DND-41 (cell line): ENCODE results near the gene OSBPL1A.

ENCODE experiments used
- ATAC-seq: fragments of 200-7000 bp; cut with Tn5 transposase; 3 replicates; pipeline ENCODE4 v1.9.1; 2021; ENCODE audit warnings: low read depth; ENCODE audit not compliant: insufficient read depth
- DNase-seq: peaks from one replicate; pipeline ENCODE4 v3.0.0-alpha.2; 2020
- H2AFZ ChIP-seq: 2 replicates; pipeline ENCODE4 v1.6.0; 2012; ENCODE audit warnings: low read depth, low read length
- H3K27ac ChIP-seq: 2 replicates; pipeline ENCODE4 v1.5.1; 2012; ENCODE audit warnings: low read length, inconsistent platforms
- H3K27me3 ChIP-seq: fragments of 200-600 bp; sonication (generic); 2 replicates; pipeline ENCODE4 v1.6.0; 2012; ENCODE audit warnings: low read length, mild to moderate bottlenecking, inconsistent platforms; ENCODE audit not compliant: insufficient read depth, poor library complexity
- H3K36me3 ChIP-seq: 2 replicates; pipeline ENCODE4 v1.5.1; 2012; ENCODE audit warnings: low read length, inconsistent platforms; ENCODE audit not compliant: insufficient read depth
- H3K4me1 ChIP-seq: 2 replicates; pipeline ENCODE4 v1.5.1; 2012; ENCODE audit warnings: mild to moderate bottlenecking, low read length; ENCODE audit not compliant: insufficient read depth
- H3K4me2 ChIP-seq: 2 replicates; pipeline ENCODE4 v1.6.0; 2012; ENCODE audit warnings: mild to moderate bottlenecking, moderate library complexity, low read length, inconsistent platforms; ENCODE audit not compliant: insufficient read depth
- H3K4me3 ChIP-seq, 2 experiments: fragments of 200-600 bp in 1 of 2; shearing (Covaris generic) in 1 of 2; 2 replicates each; pipeline ENCODE4 v1.5.1; 2012 to 2016; ENCODE audit warnings: inconsistent platforms in 2 of 2, low read length in 2 of 2, mild to moderate bottlenecking in 2 of 2, low read depth in 1 of 2, moderate library complexity in 1 of 2
- H3K79me2 ChIP-seq: 2 replicates; pipeline ENCODE4 v1.6.0; 2012; ENCODE audit warnings: low read length, inconsistent platforms; ENCODE audit not compliant: insufficient read depth
- H3K9ac ChIP-seq: 2 replicates; pipeline ENCODE4 v1.6.0; 2012; ENCODE audit warnings: low read depth, mild to moderate bottlenecking, inconsistent platforms, low read length, moderate library complexity
- H3K9me3 ChIP-seq: 2 replicates; pipeline ENCODE4 v1.5.1; 2012; ENCODE audit warnings: low read length, moderate library complexity, mild to moderate bottlenecking, inconsistent platforms; ENCODE audit not compliant: insufficient read depth, severe bottlenecking
- H4K20me1 ChIP-seq: 2 replicates; pipeline ENCODE4 v1.6.0; 2012; ENCODE audit warnings: low read length; ENCODE audit not compliant: insufficient read depth
- EZH2 ChIP-seq: IDR thresholded peaks from 3 replicates; pipeline ENCODE4 v1.6.1; 2012; ENCODE audit warnings: borderline replicate concordance, low read depth, mild to moderate bottlenecking, moderate library complexity, low read length, inconsistent platforms; ENCODE audit not compliant: severe bottlenecking
- TF ChIP-seq, protein P1 (sequence below): IDR thresholded peaks from 2 replicates; pipeline ENCODE4 v1.5.1; 2012; ENCODE audit warnings: borderline replicate concordance, low read length, moderate library complexity, mild to moderate bottlenecking; ENCODE audit not compliant: poor library complexity, severe bottlenecking; ENCODE audit errors: extremely low read depth

Gene OSBPL1A

DNA sequence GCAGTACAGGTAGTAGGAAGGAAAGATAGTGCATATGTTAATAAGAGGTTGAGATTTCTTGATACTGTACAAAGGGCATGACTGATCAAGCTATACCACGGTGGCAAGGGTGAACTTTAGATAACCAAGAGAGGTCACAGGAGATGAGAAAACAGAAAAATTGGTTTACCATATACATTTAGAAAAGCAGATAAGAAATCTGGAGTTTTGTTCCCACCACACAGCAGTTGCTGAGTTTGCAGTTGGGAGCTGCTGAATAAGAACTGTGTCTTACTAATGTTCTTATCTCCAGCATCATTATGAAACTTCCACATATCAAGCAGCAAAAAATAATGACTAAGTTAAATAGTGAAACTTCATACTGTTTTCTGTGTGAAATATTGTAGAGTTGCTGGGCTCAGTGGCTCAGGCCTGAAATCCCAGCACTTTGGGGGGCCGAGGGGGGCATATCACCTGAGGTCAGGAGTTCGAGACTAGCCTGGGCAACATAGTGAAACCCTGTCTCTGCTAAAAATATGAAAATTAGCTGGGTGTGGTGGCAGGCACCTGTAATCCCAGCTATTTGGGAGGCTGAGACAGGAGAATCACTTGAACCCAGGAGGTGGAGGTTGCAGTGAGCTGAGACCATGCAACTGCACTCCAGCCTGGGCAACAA, 16.9 kb upstream of the OSBPL1A start:
- Histone ChIP-seq H4K20me1 (no peaks in the 10 kb centered on the region), H3K9me3 (no peaks in the 10 kb centered on the region), H3K36me3 (no peaks in the 10 kb centered on the region), H3K4me2 (no peak overlapping the region), H3K4me3 (no peak overlapping the region), H3K4me1 (no peaks in the 10 kb centered on the region), H3K9ac (no peak overlapping the region), H3K27ac (no peak overlapping the region), H2AFZ (no peak overlapping the region), H3K79me2 (no peaks in the 10 kb centered on the region), H3K27me3 (peaks cover 5% of the 10 kb centered on the region)
- no peak for ATAC-seq
- DNase-seq: no peak
- TF ChIP-seq, protein P1, sequence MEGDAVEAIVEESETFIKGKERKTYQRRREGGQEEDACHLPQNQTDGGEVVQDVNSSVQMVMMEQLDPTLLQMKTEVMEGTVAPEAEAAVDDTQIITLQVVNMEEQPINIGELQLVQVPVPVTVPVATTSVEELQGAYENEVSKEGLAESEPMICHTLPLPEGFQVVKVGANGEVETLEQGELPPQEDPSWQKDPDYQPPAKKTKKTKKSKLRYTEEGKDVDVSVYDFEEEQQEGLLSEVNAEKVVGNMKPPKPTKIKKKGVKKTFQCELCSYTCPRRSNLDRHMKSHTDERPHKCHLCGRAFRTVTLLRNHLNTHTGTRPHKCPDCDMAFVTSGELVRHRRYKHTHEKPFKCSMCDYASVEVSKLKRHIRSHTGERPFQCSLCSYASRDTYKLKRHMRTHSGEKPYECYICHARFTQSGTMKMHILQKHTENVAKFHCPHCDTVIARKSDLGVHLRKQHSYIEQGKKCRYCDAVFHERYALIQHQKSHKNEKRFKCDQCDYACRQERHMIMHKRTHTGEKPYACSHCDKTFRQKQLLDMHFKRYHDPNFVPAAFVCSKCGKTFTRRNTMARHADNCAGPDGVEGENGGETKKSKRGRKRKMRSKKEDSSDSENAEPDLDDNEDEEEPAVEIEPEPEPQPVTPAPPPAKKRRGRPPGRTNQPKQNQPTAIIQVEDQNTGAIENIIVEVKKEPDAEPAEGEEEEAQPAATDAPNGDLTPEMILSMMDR: no peak
- TF ChIP-seq EZH2: no peak

DNA sequence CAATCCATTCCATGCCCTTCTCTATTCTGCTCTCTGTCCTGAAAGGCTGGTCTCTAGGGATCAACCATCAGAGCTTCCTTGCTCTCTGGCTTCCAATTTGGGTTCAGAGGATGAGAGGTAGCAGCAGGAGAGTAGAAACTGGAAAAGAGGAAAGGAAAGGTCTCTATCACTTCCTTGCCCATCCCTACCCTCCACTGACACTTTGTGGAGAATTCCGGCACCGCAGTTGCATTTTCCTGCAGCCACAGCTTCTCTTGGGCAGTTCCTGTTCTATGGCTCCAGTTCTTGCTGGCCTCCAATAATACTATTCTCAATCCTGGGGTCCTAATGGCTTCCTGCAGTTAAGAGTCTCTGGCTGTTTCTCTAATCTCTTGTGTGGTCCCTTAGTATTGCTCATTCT, 15.5 kb upstream of the OSBPL1A start:
- DNase-seq (no peak), ATAC-seq (no peak)
- no peak overlapping the region for H3K4me2 ChIP-seq
- no peaks in the 10 kb centered on the region for H3K36me3 ChIP-seq
- H3K9me3 ChIP-seq: no peaks in the 10 kb centered on the region
- H3K27me3 ChIP-seq: peaks cover 10% of the 10 kb centered on the region
- H2AFZ ChIP-seq: no peak overlapping the region
- H3K27ac ChIP-seq: no peak overlapping the region
- H3K9ac ChIP-seq: no peak overlapping the region
- no peaks in the 10 kb centered on the region for H3K79me2 ChIP-seq
- no peaks in the 10 kb centered on the region for H3K4me1 ChIP-seq
- no peaks in the 10 kb centered on the region for H4K20me1 ChIP-seq
- TF ChIP-seq EZH2: no peak
- TF ChIP-seq, protein P1: no peak
- H3K4me3 ChIP-seq: no peak overlapping the region

DNA sequence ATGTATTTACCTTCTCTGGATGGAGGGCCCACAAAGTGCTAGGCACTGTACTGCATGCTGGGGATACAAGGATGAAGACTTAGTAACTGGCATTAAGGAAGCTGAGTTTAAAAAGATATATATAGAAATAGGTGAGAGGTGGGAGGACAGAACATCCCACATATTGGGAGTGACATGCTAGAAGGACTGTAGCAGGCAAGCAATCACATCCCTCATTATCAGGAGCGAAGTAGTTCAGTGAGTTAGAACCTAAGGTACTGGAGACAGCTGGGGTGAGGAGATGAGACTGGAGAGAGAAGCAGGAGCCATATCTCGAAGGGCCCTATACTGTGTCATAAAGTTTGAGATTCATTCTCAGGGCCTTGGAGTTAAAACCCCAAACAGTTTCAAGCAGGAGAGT, 10.9 kb upstream of the OSBPL1A start:
- Histone ChIP-seq H3K9me3 (no peaks in the 10 kb centered on the region), H2AFZ (no peak overlapping the region), H3K4me2 (no peak overlapping the region), H3K27ac (no peak overlapping the region), H3K9ac (no peak overlapping the region), H3K36me3 (no peaks in the 10 kb centered on the region), H3K4me3 (no peak overlapping the region), H4K20me1 (no peaks in the 10 kb centered on the region), H3K27me3 (peaks cover 5% of the 10 kb centered on the region), H3K79me2 (no peaks in the 10 kb centered on the region), H3K4me1 (no peaks in the 10 kb centered on the region)
- TF ChIP-seq EZH2: no peak
- TF ChIP-seq, protein P1: no peak
- DNase-seq (no peak), ATAC-seq (no peak)
